ENCODE data around the gene TMEM132E.

Gene TMEM132E

GRCh38 chr17:34665150-34665806 lies 85.9 kb downstream of the TMEM132E start:
- no peak for DNase-seq (ENCODE audit: low read depth)

DNA sequence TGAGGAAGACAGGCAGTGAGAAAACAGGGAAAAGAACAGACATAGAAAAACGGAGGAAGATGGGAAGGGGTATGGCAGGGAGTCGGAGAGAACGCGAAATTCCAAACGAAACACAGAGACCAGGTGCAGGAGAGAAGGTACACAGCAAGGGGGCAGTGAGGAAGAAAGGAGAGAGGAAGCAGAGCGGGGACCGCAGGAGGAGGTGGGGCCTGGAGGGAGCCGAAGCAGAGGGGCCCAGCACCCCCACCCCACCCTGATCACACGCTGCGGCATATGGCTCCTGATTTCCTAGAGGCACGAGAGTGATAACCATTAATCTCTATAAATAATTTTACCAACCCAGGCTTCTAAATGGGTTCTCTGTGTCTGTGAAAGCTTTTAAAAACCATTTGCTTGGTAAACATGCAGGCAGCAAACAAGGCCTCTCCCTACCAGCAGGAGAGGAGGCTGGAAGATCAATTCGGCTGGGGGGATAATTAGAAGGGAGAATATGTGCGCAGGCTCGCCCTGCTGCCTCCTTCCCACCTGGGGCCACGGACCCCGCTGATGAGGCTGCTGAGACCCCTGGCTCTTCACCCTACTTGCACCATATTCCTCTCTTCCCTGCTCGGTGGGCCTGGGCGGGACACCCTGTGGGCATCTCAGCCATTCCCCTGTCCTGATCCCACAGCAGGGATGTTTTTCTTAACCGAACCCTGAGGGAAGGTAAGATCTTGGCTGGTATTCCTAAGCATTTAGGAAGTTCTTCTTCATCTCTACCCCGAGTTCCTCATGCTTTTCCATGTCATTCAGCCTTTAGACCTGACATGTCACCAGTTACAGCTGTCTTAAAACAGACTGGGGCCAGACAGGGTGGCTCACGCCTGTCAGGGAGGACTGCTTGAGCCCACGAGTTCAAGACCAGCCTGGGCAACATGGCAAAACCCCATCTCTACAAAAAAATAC lies 86.7 kb downstream of the TMEM132E start:
- no peak for DNase-seq (ENCODE audit: low read depth)

GRCh38 chr17:34667656-34668055 lies 88.3 kb downstream of the TMEM132E start:
- no peak for DNase-seq (ENCODE audit: low read depth)

- no peak for DNase-seq (ENCODE audit: low read depth)
These were observed 88.8 kb downstream of the TMEM132E start for GRCh38 chr17:34668206-34668605.

GRCh38 chr17:34669511-34669910 lies 90.1 kb downstream of the TMEM132E start:
- no peak for DNase-seq (ENCODE audit: low read depth)

DNA sequence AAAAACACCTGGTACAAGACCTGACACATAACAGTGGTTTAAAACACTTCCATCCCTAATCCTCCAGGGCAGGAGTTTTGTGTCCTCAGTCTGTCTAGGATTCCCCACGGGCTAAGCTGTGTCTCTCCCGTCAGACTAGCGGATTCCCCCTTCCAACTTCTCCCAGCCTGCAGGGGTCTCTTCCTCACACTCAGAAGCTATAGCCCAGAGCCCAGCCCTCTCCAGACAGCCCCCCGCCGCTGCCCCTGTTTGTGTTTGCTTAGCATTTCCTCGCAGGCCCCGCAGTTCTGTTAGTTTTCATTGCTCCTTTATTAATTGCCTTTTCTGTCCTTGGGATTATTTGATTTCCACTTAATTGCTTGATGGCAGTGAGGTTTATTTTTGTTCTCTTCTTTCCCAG lies 91.2 kb downstream of the TMEM132E start:
- DNase-seq (ENCODE audit: low read depth): no peak

DNA sequence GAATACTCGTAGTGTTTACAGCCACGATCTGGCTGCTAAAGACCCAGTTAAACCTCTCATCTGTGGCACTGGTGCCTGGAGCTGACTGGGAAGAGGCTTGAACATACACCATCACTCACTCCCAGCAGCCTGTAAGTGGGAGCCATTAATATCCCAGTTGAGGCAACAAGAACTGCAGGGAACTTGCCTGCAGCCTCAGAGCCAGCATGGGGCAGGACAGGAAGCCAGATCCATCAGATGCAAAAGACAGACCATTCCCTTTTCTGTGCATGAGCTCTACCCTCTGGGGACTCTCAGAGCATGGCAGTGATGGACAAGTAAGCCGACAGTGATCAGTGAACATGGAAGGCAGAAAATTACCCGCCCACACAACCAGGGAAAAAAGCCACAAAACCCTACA lies 91.8 kb downstream of the TMEM132E start:
- DNase-seq (ENCODE audit: low read depth): no peak

DNA sequence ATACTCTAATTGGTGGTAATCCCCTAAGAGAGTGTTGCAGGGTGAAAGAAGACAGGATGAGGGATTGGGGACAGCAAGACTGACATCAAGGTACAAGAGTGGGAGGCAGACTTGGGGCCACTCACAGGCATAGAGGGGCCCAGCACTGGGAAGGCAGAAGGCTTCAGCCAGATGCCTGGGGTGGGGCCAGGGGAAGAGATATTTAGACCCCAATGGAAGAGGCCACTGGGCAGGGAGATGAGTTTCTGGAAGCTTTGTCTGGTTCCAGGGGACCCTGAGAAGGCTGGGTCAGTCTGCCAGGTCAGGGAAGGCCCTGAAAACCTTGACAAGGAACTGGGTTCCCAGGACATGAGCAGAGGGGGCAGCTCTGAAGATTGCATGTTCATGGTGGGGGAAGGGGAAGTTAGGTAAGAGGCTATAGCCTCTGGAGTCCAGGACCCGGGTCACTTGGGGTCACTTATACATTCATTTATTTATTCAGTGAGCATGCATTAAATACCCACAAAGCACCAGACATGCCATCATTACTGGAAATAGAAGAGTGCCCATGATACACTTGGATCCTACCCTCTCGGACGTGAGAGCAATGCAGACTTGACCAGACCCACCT lies 92.9 kb downstream of the TMEM132E start:
- DNase-seq (ENCODE audit: low read depth): no peak

DNA sequence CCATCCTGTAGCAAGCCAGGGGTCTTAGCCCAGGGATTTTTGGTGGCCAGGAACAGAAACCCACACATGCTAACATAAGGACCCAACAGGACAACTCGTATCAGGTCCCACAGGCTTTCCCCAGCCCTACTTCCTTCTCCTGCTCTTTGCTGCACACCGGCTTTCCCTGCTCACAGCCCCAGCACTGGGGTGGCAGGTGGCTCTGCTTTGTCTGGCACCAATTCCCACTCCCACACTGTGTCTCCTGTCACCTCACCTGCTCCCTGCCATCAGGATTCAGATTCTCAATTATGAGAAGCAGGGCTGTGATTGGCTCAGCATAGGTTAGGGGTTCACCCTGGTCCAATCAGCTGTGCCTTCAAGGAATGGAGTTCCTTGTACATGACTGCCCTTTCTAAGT lies 94.1 kb downstream of the TMEM132E start:
- DNase-seq (ENCODE audit: low read depth): no peak

GRCh38 chr17:34673995-34674890 lies 94.9 kb downstream of the TMEM132E start:
- no peak for DNase-seq (ENCODE audit: low read depth)

DNA sequence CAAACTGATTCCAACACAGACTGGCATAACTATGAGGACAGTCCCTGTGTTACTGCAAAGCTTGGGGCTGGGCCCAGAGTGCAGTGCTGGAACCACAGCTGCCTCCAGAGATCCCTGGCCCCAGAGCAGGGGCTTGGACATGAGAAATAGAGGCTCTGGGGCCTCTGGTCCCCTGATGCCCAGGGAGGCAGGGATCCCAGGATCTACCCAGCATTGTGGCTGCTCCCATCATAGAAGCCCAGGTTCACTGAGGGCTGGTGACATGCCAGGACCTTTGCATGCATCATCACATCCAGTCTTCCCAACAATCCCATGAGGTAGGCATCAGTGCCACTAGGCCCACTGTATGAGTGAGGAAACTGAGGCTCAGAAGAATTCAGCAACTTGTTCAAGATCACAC lies 95.8 kb downstream of the TMEM132E start:
- DNase-seq (ENCODE audit: low read depth): no peak

GRCh38 chr17:34675605-34676004 lies 96.2 kb downstream of the TMEM132E start:
- no peak for DNase-seq (ENCODE audit: low read depth)

DNA sequence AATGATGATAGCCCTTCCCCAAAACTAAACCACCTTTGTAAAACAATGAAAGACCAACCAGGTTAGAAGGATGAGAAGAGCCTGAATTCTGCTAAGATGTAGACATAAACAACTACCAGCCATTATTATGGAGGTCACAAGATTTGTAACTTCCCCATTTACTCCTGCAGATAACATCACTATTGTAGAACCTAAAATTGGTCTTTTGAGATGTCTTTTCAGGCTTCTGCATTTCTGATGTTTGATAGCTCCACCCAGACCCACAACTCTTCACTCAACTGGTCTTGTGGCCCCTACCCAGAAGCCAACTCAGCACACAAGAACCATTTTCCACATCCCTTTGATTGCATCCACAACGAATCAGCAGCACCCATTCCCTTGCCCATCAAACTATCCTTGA lies 100.8 kb downstream of the TMEM132E start:
- DNase-seq (ENCODE audit: low read depth): no peak

DNA sequence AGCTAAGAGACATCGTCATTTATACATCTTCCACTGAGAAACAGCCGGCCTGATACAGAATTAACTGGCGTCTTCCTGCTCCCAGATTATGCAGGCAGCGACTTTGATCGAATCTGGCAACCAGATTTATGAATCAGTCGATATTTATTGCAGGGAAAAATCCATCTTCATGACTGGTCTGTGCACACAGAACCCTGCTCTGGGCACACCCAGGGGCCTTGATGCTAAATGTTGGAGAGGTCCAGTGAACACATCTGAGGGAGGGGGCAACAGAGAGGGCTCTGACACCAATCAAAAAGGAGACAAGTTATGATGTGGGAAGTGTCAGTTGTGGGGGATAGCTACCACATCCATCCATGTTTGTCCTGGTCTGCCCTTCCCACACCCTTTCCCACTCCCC lies 102.9 kb downstream of the TMEM132E start:
- DNase-seq (ENCODE audit: low read depth): no peak

DNA sequence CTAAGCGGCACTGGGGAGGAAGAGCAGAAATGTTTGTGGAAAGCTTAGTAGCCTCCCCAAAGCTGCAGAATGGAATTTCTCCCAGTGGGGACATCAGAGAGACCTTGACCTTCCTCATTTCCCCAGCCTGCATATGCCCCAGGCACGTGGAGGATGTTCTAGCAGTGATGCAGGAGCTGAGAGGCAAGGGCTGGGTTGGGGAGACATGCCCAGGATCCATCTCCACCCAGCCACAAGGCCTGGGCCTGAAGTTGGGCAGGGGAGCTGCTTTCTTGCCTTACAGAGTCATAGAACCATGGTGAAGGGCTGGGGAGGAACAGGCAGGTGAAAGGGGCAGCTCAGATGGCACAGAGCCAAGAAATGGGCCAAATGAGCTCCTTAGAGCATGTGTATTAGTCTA lies 104.0 kb downstream of the TMEM132E start:
- no peak for DNase-seq (ENCODE audit: low read depth)

Measured in activated T-cell treated with anti-CD3 and anti-CD28 coated beads for 1 hour (primary cell).